ENCODE data around the gene MRPL44.

MRPL44 gene

GRCh38 chr2:223971731-223972130 lies 14.5 kb downstream of the MRPL44 start:
- Mint-ChIP-seq H3K36me3 (ENCODE audit: low read depth) (peaks cover 10% of the 10 kb centered on the region), H3K4me1 (no peaks in the 10 kb centered on the region), H3K9me3 (no peaks in the 10 kb centered on the region), H3K4me3 (no peak overlapping the region), H3K27ac (no peak overlapping the region), H3K27me3 (ENCODE audit: low read depth) (no peaks in the 10 kb centered on the region)
- TF ChIP-seq CTCF (IDR thresholded peaks at IDR 0.05; ENCODE audit: unreplicated experiment in 3 of 3): no peak

- Mint-ChIP-seq H3K4me3 (no peak overlapping the region), H3K4me1 (no peaks in the 10 kb centered on the region), H3K9me3 (no peaks in the 10 kb centered on the region), H3K27me3 (ENCODE audit: low read depth) (no peaks in the 10 kb centered on the region), H3K36me3 (ENCODE audit: low read depth) (peaks cover 7% of the 10 kb centered on the region), H3K27ac (no peak overlapping the region)
- TF ChIP-seq CTCF (IDR thresholded peaks at IDR 0.05; ENCODE audit: unreplicated experiment in 3 of 3): no peak
These were observed 15.4 kb downstream of the MRPL44 start for GRCh38 chr2:223972656-223973102.

- H3K4me3 Mint-ChIP-seq: no peak overlapping the region
- no peaks in the 10 kb centered on the region for H3K4me1 Mint-ChIP-seq
- no peaks in the 10 kb centered on the region for H3K27me3 Mint-ChIP-seq (ENCODE audit: low read depth)
- H3K9me3 Mint-ChIP-seq: no peaks in the 10 kb centered on the region
- H3K36me3 Mint-ChIP-seq (ENCODE audit: low read depth): peaks cover 3% of the 10 kb centered on the region
- TF ChIP-seq CTCF (IDR thresholded peaks at IDR 0.05; ENCODE audit: unreplicated experiment in 3 of 3): no peak
- H3K27ac Mint-ChIP-seq: no peak overlapping the region
These were observed 16.3 kb downstream of the MRPL44 start for GRCh38 chr2:223973606-223974005.

- Mint-ChIP-seq H3K27ac (no peak overlapping the region), H3K4me1 (no peaks in the 10 kb centered on the region), H3K9me3 (no peaks in the 10 kb centered on the region), H3K4me3 (no peak overlapping the region), H3K27me3 (ENCODE audit: low read depth) (no peaks in the 10 kb centered on the region), H3K36me3 (ENCODE audit: low read depth) (peaks cover 7% of the 10 kb centered on the region)
- no peak for TF ChIP-seq CTCF (IDR thresholded peaks at IDR 0.05; ENCODE audit: unreplicated experiment in 3 of 3)
These were observed 19.5 kb downstream of the MRPL44 start for GRCh38 chr2:223976635-223977226.

GRCh38 chr2:223978451-223978850 lies 21.2 kb downstream of the MRPL44 start:
- Mint-ChIP-seq H3K27me3 (ENCODE audit: low read depth) (no peaks in the 10 kb centered on the region), H3K27ac (no peak overlapping the region), H3K4me1 (no peaks in the 10 kb centered on the region), H3K36me3 (ENCODE audit: low read depth) (peaks cover 12% of the 10 kb centered on the region), H3K9me3 (no peaks in the 10 kb centered on the region), H3K4me3 (no peak overlapping the region)
- no peak for TF ChIP-seq CTCF (IDR thresholded peaks at IDR 0.05; ENCODE audit: unreplicated experiment in 3 of 3)

- Mint-ChIP-seq H3K27me3 (ENCODE audit: low read depth) (no peaks in the 10 kb centered on the region), H3K4me1 (no peaks in the 10 kb centered on the region), H3K36me3 (ENCODE audit: low read depth) (peaks cover 14% of the 10 kb centered on the region), H3K27ac (no peak overlapping the region), H3K9me3 (no peaks in the 10 kb centered on the region), H3K4me3 (no peak overlapping the region)
- TF ChIP-seq CTCF (IDR thresholded peaks at IDR 0.05; ENCODE audit: unreplicated experiment in 3 of 3): no peak
These were observed 22.6 kb downstream of the MRPL44 start for GRCh38 chr2:223979730-223980396.

All from nephron (organoid).